Activated naive CD4-positive, alpha-beta T cell treated with anti-CD3 and anti-CD28 coated beads, Interleukin-2, amount 50 U/mL, for 16 hours (primary cell): ENCODE results near the gene IGFBP6.
"Not testable (repeated sequence)": the region's sequence is repeated elsewhere in the genome, so short reads cannot be mapped to it uniquely, and the experiment has no call there.

ENCODE experiments used
- DNase-seq: peaks from one replicate; pipeline ENCODE4 v3.0.0-alpha.2; 2020

Gene IGFBP6

DNA sequence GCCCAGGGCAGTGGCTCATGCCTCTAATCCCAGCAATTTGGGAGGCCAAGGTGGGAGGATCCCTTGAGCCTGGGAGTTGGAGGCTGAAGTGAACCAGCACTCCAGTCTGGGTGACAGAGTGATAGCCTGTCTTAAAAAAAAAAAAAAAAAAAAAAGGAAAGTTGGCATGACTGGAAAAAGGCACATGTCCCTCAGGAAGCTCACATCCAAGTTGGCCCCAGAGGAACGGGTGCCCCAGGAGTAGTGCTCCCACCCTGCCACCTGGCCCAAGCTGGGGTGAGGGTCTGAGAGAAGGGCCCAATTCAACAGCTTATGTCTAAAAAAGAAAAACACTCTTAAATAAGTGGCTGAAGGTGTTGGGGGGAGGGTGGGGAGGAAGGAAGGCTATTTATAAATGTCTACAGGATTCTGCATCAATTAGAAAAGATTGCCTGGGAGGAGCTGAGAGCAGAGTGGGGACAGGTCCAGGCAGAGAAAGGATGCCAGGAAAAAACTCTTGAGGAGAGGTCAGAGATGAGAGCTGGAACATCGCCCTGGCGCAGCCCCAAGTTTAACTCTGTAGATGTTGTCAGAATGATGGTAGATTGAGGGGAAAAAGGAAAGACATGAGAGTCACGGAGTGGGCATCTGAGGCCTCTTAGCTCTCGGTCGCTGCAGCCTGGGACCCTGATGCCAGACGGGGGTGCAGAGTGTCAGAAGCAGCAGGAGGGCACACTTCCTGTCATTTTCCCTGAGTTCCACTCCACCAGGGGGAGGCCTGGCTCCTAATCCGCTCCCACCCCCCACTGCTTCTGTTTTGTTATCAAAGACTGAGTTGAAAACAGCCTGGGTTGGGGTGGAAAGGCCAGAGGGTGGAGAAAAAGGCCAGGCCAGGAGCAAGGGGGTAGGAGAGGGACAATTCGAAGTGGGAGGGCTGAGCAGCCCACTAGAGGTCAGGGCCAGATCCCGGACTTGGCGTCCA lies 25.6 kb upstream of the IGFBP6 start:
- DNase-seq: no peak

DNA sequence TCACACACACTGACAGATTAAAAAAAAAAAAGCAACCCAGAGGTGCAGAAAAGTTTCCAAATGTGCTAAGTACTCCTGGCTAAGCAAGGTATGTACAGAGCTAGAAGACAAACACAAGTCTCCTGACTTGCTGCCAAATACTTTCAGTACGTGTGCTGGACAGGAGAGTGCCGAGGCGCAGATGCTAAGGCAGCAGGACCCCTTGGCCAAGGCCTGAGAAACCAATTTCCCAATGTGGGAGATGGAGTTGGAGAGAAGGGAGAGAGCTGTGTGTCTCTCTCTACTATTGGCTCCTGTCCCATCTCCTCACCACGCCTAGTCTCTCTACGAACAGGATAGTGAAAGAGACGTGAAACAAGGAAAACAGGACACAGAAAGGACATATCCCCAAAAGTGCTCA lies 23.6 kb upstream of the IGFBP6 start:
- no peak for DNase-seq

DNA sequence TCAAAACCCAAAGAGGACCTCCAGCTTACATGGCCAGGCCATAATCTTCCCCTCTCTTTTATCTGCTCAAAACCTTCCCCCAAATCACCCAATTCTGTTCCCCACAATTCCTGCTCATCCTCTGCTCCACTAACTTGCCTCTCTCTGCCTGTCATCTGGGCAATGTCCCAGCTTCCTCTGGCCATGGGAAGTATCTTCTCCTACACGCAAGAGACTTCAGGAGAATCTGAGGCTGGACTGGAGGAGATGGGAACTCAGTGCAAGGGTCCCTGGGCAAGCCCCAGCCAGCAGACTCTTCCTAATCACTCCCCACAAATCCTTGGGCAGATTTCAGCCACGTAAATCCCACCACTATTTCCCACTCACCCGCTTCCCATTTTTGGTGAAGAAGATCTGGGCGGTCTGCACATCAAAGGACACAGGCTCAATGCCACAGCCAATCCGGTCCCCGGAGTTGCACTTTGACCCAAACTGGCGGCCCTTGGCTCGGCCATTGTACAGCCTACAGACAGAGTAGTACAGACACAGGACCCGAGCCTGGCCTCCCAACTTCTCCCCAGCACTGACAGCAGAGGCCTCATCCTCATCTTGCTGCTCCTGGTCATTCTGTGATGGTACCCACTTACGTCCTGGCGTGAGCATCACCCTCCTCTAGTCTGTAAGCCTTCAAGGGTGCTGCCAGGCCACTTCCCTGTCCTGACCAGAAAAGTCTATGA lies 23.0 kb upstream of the IGFBP6 start:
- DNase-seq: no peak

DNA sequence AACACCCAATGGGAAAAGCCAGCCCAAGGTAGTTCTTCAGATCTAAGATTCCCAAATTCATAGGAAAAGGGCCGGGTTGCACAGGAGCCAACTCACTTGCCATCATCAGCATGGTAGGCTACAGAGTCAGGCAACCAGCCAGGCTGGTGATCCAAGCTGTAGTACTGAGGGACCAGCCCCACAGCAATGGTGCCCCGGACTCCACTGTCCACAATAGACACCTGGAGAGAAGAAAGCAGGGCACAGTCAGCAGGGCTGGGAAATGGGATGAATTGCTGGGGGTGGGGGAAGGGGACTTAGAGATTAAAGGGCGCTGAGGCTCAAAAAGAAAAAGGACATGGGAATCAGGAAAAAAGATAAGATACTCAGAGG lies 22.5 kb upstream of the IGFBP6 start:
- no peak for DNase-seq

DNA sequence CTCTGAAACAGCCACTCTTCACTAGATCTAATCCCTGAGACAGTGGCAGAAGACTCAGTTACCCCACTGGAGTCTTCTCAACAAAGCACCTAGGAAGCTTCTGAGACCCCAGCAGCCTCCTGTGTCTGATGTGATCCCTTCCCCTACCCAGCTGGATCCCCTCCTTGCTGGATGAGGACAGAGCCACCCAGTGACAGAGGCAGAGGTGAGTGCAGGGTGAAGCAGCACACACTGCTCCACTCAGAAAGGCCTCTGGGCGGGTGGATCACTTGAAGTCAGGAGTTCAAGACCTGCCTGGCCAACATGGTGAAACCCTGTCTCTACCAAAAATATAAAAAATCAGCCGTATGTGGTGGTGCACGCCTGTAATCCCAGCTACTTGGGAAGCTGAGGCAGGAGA lies 21.0 kb upstream of the IGFBP6 start:
- DNase-seq: no peak

DNA sequence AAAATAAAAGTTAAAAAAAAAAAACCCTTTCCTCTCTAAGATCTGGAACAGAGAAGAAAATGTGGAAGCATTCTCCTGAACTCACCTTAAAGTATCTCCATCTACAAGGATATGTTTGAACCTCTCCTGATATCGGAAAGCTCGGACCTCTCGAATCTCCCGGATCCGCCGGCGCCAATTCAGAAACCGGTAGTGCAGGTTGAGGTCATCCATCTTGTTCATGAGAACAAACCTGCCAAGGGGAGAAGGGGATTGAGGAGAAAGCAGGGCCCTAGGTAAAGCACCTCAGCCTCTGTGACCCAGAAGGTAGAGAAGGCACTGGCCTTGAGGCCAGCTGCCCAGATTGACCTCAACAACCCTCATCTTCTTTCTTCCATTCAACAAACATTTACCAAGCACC lies 20.4 kb upstream of the IGFBP6 start:
- no peak for DNase-seq

DNA sequence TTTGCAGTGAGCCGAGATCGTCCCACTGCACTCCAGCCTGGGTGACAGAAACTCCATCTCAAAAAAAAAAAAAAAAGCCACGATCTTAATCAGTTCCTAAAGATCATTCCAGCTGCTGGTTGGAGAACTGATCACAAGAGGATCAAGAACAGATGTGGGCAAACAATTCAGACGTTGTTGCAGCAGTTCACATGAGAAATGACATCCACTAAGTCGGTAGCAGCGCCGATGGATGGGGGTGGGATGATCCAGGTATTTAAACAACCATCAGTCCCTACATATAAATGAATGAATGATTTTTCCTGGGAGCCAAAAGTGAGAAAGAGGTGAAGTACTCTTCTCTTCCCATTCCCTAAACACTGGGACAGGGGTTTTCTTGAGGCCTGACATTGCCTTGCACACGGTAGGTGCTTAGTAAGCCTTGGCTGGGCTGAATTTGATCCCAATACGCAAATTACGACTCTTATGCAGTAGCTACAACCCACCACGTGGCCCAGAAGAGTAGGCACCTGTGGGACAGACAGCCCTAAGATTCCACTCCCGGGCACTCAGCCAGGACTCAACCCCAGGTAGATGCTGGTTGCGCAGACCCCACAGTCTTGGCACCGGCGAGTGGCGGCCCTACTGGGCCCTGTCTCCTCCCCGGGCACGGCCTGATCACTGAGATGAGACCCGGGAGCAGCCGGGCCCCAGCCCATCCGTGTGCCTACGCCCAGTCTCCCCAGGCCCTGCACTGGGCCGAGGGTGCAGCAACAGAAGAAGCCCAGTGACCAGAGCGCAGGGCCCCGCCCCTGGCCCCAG lies 18.8 kb upstream of the IGFBP6 start:
- DNase-seq: peak; percentile 57

DNA sequence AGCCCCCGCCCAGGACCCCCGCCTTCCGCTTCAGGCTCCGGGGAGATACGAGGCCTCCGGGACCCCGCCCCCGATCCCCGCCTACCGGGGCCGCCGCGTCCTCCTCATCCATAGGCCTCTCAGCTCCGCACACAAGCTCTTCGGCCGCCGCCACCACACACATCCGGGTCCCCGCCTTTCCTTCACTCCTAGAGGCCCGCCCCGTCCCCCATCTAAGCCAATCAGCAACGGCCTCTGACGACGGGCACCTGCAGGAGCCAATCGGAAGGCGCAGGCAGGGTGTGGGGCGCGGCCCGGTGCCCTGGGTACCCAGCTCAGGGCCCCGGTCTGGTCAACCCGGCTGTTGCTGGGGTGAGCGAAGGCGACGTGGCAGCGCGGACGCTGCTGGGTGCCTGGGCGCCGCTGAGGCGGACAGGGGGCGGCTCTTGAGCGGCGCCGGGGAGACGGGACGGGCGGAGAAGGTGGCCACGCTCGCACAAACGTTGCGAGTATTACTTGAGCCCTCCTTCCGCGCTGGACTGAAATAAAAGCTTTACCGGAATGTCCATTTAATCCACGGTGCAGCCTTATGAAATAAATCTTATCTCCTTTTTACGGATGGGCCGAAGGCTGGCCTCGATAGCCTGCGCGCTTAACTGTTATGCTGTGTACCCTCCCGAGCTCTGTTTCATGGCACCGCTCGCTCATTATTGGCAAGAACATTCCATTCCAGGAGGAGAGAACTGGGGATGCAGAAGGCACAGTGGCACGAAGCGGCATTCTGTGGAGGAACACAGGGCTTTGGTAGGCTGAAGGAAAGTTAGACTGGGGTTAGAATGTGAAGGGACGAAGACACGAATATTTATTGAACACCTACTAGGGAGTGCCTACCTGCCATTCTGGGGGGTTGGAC lies 18.0 kb upstream of the IGFBP6 start, which contains the start of gene SPRYD3:
Gene SPRYD3, minus strand, starts transcription at position 165 of the 892 bp plus-strand sequence. Its CDS starts 57 bp downstream, at position 108.
- peak; percentile 94 for DNase-seq

DNA sequence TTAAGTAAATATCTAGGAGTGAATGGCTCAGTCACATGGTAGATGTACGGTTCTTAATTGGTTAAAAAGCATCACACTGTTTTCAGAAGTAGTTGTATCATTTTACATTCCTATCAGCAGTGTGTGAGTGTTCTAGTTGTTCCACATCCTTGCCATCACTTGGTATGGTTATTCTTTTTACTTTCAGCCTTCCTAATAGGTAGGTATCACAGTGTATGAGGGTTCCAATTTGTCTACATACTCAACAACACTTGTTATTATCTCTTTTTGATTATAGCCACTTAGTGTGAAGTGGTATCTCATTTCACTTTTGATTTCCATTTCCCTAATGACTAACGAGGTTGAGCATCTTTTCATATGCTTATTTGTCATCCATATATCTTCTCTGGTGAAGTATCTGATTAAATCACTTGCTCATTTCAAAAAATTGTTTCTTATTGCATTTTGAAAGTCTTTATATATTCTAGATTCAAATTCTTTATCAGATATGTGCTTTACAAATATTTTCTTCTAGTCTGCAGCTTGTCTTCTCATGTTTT lies 14.8 kb upstream of the IGFBP6 start:
- no peak for DNase-seq

DNA sequence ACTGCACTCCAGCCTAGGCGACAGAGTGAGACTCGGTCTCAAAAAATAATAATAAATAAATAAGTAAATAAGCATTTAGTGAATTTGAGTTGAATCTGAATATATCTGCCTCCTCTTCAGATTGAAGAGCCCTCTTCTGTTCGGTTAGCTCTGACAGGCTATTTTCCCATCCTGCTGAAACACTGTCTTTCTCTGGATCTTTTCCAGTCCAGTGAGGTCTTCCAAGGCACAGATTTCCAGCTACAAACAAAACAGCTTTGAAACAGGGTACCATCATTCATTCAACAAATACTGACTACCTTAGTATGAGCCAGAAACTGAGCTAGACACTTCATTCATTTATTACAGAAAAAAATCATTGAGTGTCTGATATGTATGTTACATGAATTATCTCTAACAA lies 11.1 kb upstream of the IGFBP6 start:
- DNase-seq: no peak

DNA sequence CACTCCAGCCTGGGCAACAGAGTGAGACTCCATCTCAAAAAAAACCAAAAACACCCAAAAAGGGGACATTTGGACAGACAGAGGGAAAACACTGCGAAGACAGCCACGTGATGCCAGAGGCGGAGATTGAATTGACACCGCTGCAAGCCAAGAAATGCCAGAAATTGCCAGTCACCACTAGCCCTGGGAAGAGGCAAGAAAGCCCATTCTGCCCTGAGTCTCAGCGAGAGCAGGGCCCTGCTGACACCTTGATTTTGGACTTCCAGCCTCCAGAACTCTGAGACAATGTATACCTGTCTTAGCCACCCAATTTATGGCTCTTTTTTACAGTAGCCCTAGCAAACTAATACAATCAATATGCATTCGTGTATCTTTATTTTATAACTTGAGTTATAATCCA lies 7.4 kb upstream of the IGFBP6 start:
- DNase-seq: no peak

DNA sequence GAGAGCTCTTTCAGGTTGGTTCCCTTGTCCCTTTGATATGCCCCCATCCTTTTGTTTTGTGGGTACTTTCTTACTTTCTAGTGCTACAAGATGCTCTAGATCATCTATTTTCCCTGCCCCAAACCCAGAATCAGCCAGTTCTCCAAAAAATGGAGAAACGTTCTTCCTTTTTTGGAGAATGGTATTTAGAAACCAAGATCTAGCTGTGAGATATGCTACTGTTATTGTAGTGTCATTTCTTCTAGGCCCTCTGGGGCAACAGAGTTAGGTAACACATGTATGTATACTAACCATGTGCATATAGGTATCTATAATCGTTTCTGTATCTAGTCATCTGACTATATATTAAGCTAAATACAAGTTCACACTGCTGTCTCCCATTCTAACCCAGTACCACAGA lies 6.9 kb upstream of the IGFBP6 start:
- no peak for DNase-seq

DNA sequence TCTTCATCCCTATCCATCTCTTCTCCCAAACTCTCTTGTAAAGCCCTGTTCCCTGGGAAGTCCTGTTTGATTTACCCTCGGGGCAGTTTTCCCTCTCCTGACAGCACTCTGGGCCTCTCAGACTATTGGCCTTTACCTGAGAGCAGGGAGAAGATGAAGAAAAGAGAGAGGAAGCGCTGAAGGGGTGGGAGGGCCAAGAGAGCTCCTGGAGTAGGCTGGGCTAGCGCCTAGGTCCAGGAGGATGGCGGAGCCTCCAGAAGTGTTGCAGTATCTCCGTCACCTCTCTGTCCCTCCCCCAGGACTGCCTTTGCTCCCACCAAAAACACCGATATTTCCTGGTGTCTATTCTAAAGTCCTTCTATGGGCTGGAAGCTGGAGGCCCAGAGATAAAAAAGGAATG lies 5.7 kb upstream of the IGFBP6 start:
- no peak for DNase-seq

DNA sequence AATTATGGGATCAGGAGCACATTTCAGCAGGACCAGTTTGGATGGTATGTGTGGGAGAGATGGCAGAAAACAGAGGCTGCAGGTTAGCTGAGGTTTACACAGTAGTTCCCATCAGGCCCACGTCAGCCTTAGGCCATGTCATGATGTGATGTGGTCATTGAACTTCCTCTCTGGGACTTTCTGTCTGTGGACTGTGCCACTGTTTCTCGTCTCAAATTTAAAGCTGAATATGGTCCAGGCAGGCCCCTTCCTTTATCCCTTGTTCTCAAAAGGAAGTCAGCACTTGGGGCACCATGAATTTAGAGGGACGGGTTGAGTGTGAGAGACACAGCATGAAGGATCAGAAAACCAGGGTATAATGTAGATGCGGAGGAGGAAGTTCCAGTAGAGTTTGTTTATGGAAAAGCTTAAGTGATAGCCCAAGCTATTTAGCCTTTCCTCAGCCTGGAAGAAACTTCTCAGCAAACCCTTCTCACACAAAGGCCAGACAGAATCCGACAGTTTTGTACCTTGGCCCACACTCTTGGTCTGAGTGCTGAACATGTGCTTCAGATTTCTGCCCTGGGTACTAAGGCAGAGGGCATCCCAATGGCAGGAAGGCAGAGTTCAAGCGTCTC lies 3.6 kb upstream of the IGFBP6 start:
- DNase-seq: no peak

DNA sequence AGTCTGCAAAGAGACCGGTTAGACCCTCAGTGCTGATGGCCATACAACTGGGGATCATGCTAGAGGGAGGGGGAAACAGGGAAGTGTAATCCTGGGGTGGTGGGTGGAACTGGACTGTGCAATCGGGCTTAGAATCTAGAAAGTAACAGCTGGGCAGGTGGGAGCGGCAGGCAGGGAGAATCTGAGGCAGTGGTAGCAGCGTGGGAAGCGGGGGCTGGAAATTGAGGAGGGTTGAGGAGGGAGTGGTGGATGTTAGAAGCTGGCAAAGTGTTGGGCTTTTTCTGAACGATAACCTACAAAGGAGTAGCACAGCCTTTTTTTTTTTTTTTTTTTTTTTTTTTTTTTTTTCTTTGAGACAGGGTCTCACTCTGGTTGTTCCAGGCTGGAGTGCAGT lies 3.1 kb upstream of the IGFBP6 start:
- DNase-seq: no peak

DNA sequence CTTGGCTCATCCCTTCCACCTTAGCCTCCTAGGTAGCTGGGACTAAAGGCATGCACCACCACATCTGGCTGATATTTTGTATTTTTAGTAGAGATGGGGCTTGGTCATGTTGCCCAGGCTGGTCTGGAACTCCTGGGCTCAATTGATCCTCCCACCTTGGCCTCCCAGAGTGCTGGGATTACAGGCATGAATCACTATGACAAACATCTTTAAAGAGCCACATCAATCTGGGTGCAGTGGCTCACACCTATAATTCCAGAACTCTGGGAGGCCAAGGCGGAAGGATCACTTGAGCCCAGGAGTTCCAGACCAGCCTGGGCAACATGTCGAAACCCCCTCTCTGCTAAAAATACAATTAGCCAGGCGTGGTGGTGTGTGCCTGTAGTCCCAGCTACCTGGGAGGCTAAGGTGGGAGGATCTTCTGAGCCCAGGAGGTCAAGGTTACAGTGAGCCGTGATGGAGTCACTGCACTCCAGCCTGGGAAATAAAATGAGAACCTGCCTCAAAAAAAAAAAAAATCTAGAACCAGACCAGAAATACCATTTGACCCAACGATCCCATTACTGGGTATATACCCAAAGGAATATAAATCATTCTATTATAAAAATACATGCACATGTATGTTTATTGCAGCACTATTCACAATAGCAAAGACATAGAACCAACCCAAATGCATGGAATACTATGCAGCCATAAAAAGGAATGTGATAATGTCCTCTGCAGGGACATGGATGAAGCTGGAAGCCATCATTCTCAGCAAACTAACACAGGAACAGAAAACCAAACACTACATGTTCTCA lies 2.5 kb upstream of the IGFBP6 start:
- DNase-seq: not testable (repeated sequence)

DNA sequence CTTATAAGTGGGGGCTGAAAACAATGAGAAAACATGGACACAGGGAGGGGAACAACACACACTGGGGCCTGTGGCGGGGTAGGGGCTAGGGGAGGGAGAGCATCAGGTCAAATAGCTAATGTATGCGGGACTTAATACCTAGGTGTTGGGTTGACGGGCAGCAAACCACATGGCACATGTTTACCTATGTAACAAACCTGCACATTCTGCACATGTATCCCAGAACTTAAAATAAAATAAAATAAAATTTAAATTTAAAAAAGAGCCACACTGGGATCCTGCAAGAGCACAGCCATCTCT lies 1.9 kb upstream of the IGFBP6 start:
- DNase-seq: not testable (repeated sequence)

DNA sequence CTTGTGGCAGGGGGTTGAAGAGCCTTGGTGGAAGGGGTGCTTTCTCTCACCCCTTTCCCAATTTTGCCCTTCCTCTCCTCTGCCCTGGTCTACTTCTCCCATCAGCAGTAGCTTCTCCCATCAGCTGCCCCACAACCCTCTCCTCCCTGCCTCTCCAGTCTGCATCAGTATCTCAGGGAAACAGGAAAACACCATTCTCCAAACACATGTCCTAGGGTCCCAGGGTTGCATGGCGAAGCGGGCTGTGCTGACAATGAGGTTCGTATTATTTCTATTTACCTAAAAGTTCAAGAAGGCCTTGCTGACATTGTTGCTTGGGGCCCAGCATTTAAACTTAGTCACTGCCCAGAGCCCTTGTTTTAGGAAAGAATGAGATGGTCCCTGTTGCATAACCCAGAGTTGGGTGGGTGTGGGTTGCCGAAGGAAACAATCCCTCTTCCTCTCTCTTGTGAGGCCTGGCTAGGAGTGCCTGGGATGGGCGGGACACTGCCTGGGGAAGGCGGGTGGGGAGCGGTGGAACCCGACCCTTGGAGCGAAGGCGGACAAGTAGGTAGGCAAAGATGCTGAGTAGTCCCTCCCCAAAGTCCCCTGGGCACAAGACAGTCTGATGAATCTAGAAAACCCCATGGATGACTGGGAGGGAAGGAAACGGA lies 1.3 kb upstream of the IGFBP6 start:
- DNase-seq: no peak

DNA sequence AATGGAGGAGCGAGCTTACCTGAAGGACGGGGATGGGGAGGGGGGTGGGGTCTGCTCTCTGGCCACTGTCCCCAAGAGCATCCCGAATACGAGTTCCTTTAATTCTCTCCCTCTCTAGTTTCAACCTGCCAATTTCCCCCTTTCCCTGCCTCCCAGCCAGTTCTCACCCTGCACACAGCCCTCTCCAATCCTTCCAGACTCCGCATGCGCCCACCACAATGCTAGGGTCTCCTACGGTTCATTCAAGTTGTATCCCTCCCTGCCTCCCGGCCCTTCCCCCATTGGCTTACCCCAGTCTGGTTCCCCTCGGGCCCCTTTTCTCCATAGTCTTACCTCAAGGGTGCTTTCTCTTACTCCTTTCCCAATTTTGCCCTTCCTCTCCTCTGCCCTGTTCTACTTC lies 708 bp upstream of the IGFBP6 start:
- no peak for DNase-seq

DNA sequence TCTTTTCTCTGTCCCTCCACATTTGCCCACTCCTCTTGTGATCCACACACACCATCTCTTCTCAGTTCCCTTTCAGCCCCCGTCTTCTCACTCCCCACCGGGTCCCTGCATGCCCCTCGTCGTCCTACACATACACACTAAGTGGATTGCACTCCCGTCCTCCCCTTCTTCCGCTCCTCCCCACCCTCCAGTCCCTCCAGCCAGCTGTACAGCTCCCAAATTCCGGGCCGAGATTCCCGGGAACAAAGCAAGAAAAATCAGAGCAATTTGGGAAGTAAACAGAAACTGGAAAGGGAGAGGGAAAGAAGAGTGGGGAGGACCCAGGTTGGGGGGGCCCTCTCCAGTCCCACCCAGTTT lies 282 bp upstream of the IGFBP6 start:
- no peak for DNase-seq
